ENCODE measurements around the gene CACNA1A.

DNA sequence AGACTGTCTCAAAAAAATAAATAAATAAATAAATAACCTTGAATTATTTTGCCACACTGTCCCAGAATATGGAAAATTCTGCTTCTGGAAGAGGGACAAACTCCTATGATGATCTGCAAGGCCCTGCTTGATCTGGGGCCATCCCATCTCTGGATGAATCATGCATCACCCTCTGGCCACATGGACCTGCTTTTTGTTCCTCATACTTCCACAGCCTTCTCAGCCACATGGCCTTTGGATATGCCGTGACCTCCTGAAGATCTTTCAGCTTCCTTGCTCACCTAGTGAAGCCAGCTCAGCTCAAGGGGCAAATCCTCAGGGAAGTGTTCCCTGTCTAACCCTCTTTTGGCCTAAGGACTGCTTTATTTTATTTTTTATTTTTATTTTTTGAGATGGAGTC lies 345.7 kb downstream of the CACNA1A start:
- TF ChIP-seq CTCF (IDR thresholded peaks at IDR 0.05; ENCODE audit: low read length), result no peak
- no peak for TF ChIP-seq EZH2 (IDR thresholded peaks at IDR 0.05; ENCODE audit: borderline replicate concordance, low read length)
